Posterior cingulate gyrus (tissue), 11 donors: ENCODE measurements around the gene LMBR1.
"Not testable (repeated sequence)": the region's sequence is repeated elsewhere in the genome, so short reads cannot be mapped to it uniquely, and the experiment has no call there.

Experiments
- DNase-seq, 10 donors: peaks; one replicate each; pipeline versions ENCODE4 v3.0.0 to v3.0.0-alpha.2; 2020 to 2021; ENCODE audit warnings: mixed read lengths in 3 of 10
- intact Hi-C: fragments of 100-400 bp; cut with DNase I; formaldehyde crosslinking; loops from one replicate; pipeline ENCODE4 v1.15.1; 2023

Gene LMBR1

DNA sequence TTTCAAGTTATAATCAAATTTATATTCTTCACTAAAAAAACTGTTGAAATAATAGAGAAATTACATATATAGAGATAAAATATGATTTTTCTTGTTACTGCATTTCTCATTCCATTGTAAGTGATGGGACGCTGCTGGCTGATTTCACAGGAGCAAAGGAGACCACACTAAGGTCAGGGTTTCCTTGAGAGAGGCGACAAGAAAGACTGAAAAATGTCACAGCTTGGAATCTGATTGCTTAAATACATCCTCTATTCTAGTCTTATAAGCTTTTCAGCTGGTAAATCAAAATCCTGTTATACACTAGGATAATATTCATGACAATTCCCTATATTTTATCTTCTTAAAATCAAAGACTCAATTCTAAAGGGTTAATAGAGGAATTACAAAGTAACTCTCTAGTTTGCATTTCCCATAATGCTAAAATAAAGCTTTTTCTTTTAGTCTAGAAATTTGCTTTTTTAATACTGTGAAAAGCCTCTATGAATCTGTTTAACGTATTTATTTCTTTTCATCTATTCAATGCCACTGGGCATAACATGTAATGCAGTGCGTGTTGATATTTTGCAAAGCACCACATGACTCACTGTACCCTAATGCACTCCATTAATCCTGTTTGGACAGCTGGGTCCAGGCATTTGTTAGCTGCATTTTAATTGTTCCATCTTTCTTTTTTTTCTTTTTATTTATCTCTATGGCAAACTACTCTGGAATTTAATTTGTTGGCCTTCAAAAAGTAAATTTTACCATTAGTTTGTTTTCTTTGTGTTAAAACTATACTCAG, 170.7 kb downstream of the LMBR1 start:
- intact Hi-C loops: no loop called here
- DNase-seq: no peak

DNA sequence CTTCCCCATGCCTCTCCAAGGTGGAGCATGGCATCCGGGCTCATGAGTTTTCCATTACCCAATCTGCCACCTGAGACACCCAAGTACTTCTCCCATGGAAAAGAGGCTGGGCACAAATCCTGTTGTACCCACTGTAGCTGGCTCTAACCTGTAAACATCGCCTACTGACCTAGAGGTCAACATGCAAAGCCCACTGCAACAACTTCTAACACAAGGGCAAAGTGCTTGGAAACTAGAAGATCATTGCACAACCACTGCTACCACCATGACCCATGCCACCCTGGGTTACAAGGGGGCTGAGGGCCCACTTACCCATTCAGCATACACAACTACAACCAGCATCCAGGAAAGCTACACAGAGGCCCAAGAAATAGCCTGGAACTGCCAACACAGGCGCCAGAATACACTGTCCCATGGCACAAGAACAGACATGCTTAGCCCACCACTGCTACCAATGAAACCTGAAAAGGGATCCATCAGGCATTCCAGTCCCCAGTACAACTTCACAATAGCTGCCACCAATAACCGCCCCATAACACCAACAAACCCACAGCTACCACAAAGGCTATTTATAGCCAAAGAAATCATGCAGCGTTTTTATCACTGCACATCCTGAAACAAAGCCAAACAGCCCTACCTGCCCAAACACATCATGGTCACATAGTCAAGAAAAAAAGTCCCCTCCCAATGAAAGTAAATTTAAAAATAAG, 189.1 kb downstream of the LMBR1 start:
- intact Hi-C loops: no loop called here
- no peak for DNase-seq

GRCh38 chr7:156703209-156703608, 189.8 kb downstream of the LMBR1 start:
- intact Hi-C loops: no loop called here
- peak in 2 of 10 donors; percentile 41 to 80 for DNase-seq

- DNase-seq: no peak
- intact Hi-C loops: no loop called here
Measured at GRCh38 chr7:156702399-156702798, 190.6 kb downstream of the LMBR1 start.

DNA sequence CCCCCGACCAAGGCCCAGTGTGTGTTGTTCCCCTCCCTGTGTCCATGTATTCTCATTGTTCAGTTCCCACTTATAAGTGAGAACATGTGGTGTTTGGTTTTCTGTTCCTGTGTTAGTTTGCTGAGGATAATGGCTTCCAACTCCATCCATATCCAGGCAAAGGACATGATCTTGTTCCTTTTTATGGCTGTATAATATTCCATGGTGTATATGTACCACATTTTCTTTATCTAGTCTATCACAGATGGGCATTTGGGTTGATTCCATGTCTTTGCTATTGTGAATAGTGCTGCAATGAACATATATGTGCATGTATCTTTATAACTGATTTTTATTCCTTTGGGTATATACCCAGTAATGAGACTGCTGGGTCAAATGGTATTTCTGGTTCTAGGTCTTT, 191.2 kb downstream of the LMBR1 start:
- DNase-seq, intact Hi-C loops: not testable (repeated sequence)

DNA sequence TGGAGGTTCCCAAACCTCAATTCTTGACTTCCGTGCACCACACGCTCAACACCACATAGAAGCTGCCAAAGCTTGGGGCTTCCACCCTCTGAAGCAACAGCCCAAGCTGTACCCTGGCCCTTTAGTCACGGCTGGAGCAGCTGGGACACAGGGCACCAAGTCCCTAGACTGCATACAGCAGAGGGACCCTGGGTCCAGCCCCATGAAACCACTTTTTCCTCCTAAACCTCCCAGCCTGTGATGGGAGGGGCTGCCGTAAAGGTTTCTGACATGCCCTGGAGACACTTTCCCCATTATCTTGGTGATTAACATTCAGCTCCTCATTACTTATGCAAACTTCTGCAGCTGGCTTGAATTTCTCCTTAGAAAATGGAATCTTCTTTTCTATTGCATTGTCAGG, 194.5 kb downstream of the LMBR1 start:
- DNase-seq, intact Hi-C loops: not testable (repeated sequence)

DNA sequence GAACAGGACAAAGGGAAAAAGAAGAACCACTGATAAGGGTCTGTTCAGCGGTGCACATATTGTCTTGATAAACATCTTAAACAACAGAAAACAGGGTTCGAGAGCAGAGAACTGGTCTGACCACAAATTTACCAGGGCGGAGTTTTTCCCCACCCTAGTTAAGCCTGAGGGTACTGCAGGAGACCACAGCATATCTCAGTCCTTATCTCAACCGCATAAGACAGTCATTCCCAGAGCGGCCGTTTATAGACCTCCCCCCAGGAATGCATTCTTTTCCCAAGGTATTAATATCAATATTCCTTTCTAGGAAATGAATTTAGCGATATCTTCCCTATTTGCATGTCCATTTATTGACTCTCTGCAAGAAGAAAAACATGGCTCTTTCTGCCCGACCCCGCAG, 195.7 kb downstream of the LMBR1 start:
- intact Hi-C loops, DNase-seq: not testable (repeated sequence)

DNA sequence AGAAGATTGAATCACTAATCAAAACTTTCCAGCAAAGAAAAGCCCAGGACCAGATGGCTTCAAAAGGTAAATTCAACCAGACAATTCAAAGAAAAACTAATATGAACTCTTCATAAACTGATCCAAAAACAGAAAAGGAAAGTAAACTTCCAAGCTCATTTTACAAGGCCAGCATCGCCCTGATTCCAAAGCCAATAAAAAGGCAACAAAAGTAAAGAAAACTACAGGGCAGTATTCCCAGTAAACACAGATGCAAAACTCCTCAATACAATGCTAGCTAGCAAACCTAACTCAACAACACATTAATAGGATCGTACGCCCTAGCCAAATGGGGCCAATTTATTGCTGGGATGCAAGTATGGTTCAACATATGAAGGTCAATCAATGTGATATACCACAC, 199.4 kb downstream of the LMBR1 start:
- no peak for DNase-seq
- intact Hi-C loops: no loop called here

GRCh38 chr7:156692849-156693248, 200.1 kb downstream of the LMBR1 start:
- intact Hi-C loops: no loop called here
- DNase-seq: no peak

- intact Hi-C loops: no loop called here
- DNase-seq: no peak
Measured at GRCh38 chr7:156691764-156692163, 201.2 kb downstream of the LMBR1 start.

DNA sequence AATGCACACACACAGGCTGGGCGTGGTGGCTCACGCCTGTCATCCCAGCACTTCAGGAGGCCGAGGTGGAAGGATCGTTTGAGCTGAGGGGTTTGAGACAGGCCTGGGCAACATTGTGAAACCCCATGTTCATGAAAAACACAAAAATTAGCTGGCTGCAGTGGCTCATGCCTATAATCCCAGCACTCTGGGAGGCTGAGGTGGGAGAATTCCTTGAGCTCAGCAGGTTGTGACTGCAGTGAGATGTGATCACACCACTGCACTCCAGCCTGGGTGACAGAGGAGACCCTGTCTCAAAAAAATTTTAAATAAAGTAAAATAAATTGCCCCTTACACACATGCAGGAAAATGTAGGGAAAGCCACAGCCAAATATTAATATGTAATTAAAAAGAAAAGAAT, 208.3 kb downstream of the LMBR1 start:
- intact Hi-C loops: no loop called here
- no peak for DNase-seq

DNA sequence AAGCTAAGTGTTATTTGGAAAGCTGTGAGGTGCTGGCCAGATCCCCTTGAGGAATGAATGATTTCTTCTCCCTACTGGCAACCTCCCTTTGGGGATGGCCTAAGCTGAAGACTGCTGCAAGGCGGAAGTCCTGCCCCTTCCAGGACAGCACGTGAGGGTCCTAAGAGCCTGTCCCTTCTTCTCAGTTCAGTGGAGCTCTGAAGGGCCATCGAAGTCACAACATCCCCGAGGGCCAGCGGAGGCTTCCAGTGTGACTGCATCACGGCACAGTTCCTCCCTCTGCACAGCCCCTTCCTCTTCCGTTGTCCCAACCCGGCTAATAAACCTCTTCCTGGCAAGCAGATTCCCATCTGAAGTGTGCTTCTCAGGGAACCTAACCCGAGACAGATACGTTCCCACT, 208.7 kb downstream of the LMBR1 start:
- intact Hi-C loops: no loop called here
- no peak for DNase-seq

GRCh38 chr7:156682928-156683327, 210.1 kb downstream of the LMBR1 start:
- no peak for DNase-seq
- intact Hi-C loops: no loop called here

DNA sequence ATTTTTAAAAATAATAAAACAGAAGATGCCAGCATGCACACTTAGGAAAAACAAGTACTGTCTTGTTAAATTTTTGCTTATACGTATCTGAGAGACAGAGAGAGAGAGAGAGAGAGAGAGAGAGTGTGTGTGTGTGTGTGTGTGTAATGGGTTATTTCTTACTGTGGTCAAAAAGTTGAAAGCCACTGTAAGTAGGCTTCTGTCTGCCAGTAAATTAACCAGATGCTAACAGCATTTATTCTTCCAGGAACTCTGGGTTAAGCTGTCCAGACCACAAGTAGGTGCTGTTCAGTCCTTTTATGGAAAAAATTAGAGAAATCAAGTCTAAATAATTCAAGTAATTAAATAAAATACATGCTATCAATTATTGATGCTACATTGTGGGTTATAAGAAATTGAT, 212.7 kb downstream of the LMBR1 start:
- DNase-seq: no peak
- intact Hi-C loops: no loop called here

DNA sequence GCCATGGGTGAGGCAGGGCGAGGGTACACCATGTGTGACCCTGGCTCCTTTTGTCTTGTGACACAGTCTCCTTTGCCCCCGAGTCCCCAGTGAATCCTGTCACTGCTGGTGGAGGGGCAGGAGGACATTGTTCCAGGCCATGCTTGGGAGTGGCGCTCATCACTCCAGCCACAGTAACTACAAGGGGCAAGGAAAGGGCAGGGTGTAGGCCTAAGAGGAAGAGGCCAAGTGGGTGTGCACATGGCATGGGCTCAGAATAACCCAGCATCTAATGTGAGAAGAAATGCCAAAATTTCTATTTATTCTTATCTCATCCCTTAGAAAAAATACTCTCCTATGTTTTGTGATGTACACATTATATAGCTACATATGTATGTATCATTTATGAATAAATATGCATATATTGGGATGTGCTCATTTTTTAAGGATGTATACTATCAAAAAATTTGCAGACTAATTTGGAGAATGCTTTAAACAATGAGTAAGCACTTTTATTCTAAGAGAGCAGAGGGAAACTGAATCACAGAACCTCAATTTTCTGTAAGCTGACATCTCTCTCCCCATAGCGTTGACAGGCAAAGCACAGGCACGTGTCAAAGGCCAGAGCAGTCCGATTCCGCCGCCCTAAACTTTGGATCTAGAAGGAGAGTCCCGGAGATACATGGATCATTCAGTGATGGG, 215.5 kb downstream of the LMBR1 start:
- intact Hi-C loops: no loop called here
- DNase-seq: peak in 1 of 10 donors; percentile 45

- intact Hi-C loops: no loop called here
- DNase-seq: peak in 2 of 10 donors; percentile 43 to 74
Measured at GRCh38 chr7:156676263-156676662, 216.7 kb downstream of the LMBR1 start.

DNA sequence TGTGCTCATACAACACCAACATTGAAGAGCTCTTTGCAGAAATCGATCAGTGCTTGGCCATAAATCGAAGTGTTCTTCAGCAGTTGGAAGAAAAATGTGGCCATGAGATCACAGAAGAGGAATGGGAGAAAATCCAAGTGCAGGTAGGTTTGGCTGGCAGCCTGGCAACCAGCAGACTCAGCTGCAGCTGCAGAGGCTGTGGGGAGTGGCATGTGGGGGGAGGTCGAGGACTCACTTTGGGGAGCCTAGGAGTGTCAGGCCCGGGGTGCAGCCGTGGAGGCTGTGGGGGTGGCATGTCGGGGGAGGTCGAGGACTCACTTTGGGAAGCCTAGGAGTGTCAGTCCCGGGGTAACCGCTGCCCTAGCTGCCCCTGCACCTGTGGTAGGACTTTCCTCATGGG, 217.3 kb downstream of the LMBR1 start:
- intact Hi-C loops: no loop called here
- peak in 2 of 10 donors; percentile 49 to 64 for DNase-seq

DNA sequence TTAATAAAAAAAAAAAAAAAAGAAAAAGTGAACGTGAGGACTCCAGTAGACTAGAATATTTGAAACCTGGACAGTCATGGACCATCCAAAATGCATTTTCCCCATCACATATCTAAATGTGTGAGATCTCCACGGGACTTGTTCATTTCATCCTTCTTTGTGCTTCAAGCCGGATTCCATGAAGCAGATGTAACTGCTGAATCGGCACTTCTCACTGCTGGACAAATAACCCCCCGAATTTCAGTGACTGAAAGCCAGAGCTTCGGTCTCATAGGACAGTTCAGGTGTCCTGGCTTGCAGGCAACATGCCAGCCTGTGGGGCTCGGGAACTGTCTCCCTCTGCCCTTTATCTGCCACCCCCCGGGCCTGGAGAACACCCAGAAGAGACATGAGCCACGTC, 219.1 kb downstream of the LMBR1 start:
- intact Hi-C loops: no loop called here
- DNase-seq: peak in 1 of 10 donors; percentile 47

DNA sequence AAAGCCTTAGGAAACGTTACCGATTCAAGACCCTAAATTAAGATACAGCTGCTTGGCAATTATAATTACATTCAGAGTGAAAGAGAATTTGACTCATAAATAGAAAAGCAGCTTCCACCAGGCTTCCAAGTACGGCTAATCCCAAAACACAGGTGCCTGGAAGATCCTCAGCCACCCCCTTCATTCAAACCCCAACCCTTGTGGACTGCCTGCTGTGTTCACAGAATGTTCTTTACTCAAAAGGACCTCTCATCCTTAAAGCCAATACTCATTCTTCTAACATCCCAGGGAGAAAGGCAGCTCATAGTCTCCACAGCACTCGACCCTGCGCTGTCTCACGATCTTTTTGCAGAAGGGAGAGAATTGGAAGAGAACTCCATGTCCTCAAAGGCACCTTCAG, 219.5 kb downstream of the LMBR1 start:
- intact Hi-C loops: no loop called here
- DNase-seq: no peak

DNA sequence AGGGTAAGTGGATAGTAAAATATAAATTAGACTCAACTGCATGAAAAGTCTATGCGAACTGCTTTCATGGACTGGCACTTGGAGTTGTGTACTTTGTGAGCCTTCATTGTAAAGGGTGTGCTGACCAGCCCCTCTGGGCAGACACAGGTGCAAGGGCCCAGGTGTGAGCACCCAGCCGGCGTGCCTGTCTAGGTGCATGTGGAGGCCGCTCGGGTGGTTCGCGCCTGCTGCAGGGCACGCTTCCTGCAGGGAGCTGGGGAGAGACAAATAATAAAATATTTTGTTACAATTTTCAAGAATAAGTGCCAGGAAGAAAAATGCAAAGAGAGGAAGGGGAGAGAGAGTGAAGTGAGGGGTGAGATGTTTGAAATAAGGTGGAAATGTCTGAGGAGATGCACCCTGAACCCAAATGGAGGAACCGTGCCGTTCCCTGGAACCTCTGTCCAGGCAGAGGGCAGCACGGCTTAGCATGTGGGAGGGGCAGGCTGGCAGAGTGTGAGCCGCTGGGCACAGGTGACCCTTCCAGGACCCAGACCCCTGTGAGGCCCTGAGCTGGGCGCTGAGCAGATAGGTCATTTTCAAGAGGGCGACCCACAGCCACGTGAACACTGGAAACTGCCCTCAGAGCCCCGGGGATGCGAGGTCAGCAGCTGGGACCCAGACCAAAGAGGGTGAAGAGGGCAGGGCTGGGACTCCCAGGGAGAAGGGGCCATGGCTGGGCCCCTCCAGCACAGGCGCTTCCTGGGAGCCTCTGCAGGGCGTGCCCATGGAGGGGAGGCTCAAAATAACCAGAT, 223.8 kb downstream of the LMBR1 start:
- intact Hi-C loops: no loop called here
- DNase-seq: peak in 2 of 10 donors; percentile 30 to 65
